Thyroid gland (tissue), 4 donors: Measurements from ENCODE around the gene TMCO2. TPM values are rescaled to one million over a fixed set of nuclear protein-coding genes. Genes with fewer than 3 reads are reported as not detected.

Source experiments
- DNase-seq, 2 donors: peaks; one replicate each; pipeline ENCODE4 v3.0.0-alpha.2; 2019
- H3K27ac ChIP-seq, 3 donors: fragments of 200-600 bp; sonication (generic); 1 replicate in 2 of 3; 2 replicates in 1 of 3; pipeline ENCODE4 v1.5.1; 2016 to 2019; ENCODE audit warnings: mild to moderate bottlenecking in 1 of 3, moderate library complexity in 1 of 3
- H3K27me3 ChIP-seq: fragments of 200-600 bp; sonication (generic); one replicate; pipeline ENCODE4 v1.5.1; 2019
- H3K36me3 ChIP-seq, 2 donors: fragments of 200-600 bp; sonication (generic); one replicate each; pipeline ENCODE4 v1.5.1; 2016 to 2019
- H3K4me1 ChIP-seq, 2 donors: fragments of 200-600 bp; sonication (generic); one replicate each; pipeline ENCODE4 v1.5.1; 2017 to 2019
- H3K4me3 ChIP-seq, 3 donors: fragments of 200-600 bp; sonication (generic); replicated peaks in 1 of 3; 1 replicate in 2 of 3; 2 replicates in 1 of 3; pipeline ENCODE4 v1.5.1; 2016; ENCODE audit warnings: mild to moderate bottlenecking in 1 of 3
- H3K9me3 ChIP-seq: fragments of 200-600 bp; sonication (generic); one replicate; pipeline ENCODE4 v1.5.1; 2017
- CTCF ChIP-seq, 6 experiments: fragments of 200-600 bp in 3 of 6; fragments of 450-650 bp in 3 of 6; sonication (generic) in 3 of 6; IDR thresholded peaks; one replicate each; pipeline ENCODE4 v1.5.1; 2016 to 2019; ENCODE audit warnings: antibody characterized with exemption in 6 of 6, mild to moderate bottlenecking in 2 of 6, inconsistent platforms in 1 of 6, moderate library complexity in 1 of 6
- POLR2A ChIP-seq, 2 donors: fragments of 450-650 bp; IDR thresholded peaks; one replicate each; pipeline ENCODE4 v1.6.1; 2017; ENCODE audit warnings: antibody characterized with exemption in 2 of 2, mild to moderate bottlenecking in 2 of 2, moderate library complexity in 1 of 2
- WGBS, 2 donors: methylation state at CpG; one replicate each; pipeline ENCODE4 v1.1.5; 2017; 5-methylcytosine and 5-hydroxymethylcytosine counted together
- intact Hi-C: fragments of 100-400 bp; cut with DNase I; formaldehyde crosslinking; loops from one replicate; pipeline ENCODE4 v1.15.1; 2023
- total RNA-seq, 4 donors: library from RNA; depleted of rRNA; stranded (reverse); fragments of >200 nt; gene quantifications; one replicate each; pipeline ENCODE4 v1.2.3, GENCODE V29; 2016

Gene TMCO2
- total RNA-seq, 4 donors from 2014 or later, result not detected

GRCh38 chr1:40240390-40240789 lies 7.3 kb upstream of the TMCO2 start:
- WGBS, 2 donors, result 89 to 91% methylated on average over 2 of the region's 2 CpGs
- intact Hi-C loops, result loop anchor here (10.0 kb wide), 1 partner anchor 66 kb away; no protein-coding TSS in a partner anchor
- peaks cover 14 to 28% of the 10 kb centered on the region in 2 donors for H3K36me3 ChIP-seq
- TF ChIP-seq POLR2A (IDR thresholded peaks at IDR 0.05) (no peak), CTCF (IDR thresholded peaks at IDR 0.05) (no peak)
- no peaks in the 10 kb centered on the region for H3K27me3 ChIP-seq
- H3K4me1 ChIP-seq, result peaks cover 0 to 7% of the 10 kb centered on the region in 2 donors
- H3K9me3 ChIP-seq, result no peaks in the 10 kb centered on the region
- H3K4me3 ChIP-seq, result no peak overlapping the region
- no peak for DNase-seq
- no peak overlapping the region for H3K27ac ChIP-seq

GRCh38 chr1:40241362-40241761 lies 6.4 kb upstream of the TMCO2 start:
- Histone ChIP-seq H3K27me3 (no peaks in the 10 kb centered on the region), H3K4me3 (no peak overlapping the region), H3K9me3 (no peaks in the 10 kb centered on the region), H3K27ac (no peak overlapping the region), H3K4me1 (peaks cover 0 to 7% of the 10 kb centered on the region in 2 donors), H3K36me3 (peaks cover 7 to 18% of the 10 kb centered on the region in 2 donors)
- 86 to 90% methylated on average over 1 of the region's 1 CpG for WGBS, 2 donors
- intact Hi-C loops, result loop anchor here (10.0 kb wide), 1 partner anchor 67 kb away; no protein-coding TSS in a partner anchor
- DNase-seq, result no peak
- TF ChIP-seq POLR2A (IDR thresholded peaks at IDR 0.05), result no peak
- no peak for TF ChIP-seq CTCF (IDR thresholded peaks at IDR 0.05)

- H3K36me3 ChIP-seq, result no peaks in the 10 kb centered on the region
- 48 to 51% methylated on average over 2 of the region's 2 CpGs for WGBS, 2 donors
- no peak for TF ChIP-seq CTCF (IDR thresholded peaks at IDR 0.05)
- no peak for TF ChIP-seq POLR2A (IDR thresholded peaks at IDR 0.05)
- no peaks in the 10 kb centered on the region for H3K27me3 ChIP-seq
- no peaks in the 10 kb centered on the region for H3K9me3 ChIP-seq
- no peak for DNase-seq
- H3K4me3 ChIP-seq, result no peak overlapping the region
- intact Hi-C loops, result loop anchor here (10.0 kb wide), 1 partner anchor 69 kb away; no protein-coding TSS in a partner anchor
- no peak overlapping the region for H3K27ac ChIP-seq
- H3K4me1 ChIP-seq, result peaks cover 0 to 7% of the 10 kb centered on the region in 2 donors
Measured at GRCh38 chr1:40243351-40243750, 4.4 kb upstream of the TMCO2 start.

GRCh38 chr1:40244138-40244744 lies 3.5 kb upstream of the TMCO2 start:
- no peak overlapping the region for H3K4me3 ChIP-seq
- DNase-seq, result no peak
- 57 to 66% methylated on average over 4 of the region's 4 CpGs for WGBS, 2 donors
- intact Hi-C loops, result loop anchor here (10.0 kb wide), 1 partner anchor 69 kb away; no protein-coding TSS in a partner anchor
- H3K27ac ChIP-seq, result no peak overlapping the region
- no peaks in the 10 kb centered on the region for H3K36me3 ChIP-seq
- TF ChIP-seq POLR2A (IDR thresholded peaks at IDR 0.05) (no peak), CTCF (IDR thresholded peaks at IDR 0.05) (no peak)
- no peaks in the 10 kb centered on the region for H3K27me3 ChIP-seq
- H3K4me1 ChIP-seq, result peaks cover 0 to 7% of the 10 kb centered on the region in 2 donors
- H3K9me3 ChIP-seq, result no peaks in the 10 kb centered on the region

GRCh38 chr1:40245686-40246085 lies 2.1 kb upstream of the TMCO2 start:
- H3K4me1 ChIP-seq, result peaks cover 0 to 7% of the 10 kb centered on the region in 2 donors
- WGBS, 2 donors, result 90 to 96% methylated on average over 3 of the region's 3 CpGs
- H3K36me3 ChIP-seq, result no peaks in the 10 kb centered on the region
- H3K9me3 ChIP-seq, result no peaks in the 10 kb centered on the region
- no peaks in the 10 kb centered on the region for H3K27me3 ChIP-seq
- intact Hi-C loops, result loop anchor here (10.0 kb wide), 1 partner anchor 71 kb away; no protein-coding TSS in a partner anchor
- DNase-seq, result no peak
- no peak overlapping the region for H3K27ac ChIP-seq
- TF ChIP-seq POLR2A (IDR thresholded peaks at IDR 0.05) (no peak), CTCF (IDR thresholded peaks at IDR 0.05) (no peak)
- H3K4me3 ChIP-seq, result no peak overlapping the region
